CD4-positive, alpha-beta T cell treated with Interleukin-2 at 100 ng/mL for 4 hours (primary cell): ENCODE measurements around the gene BATF3.
"Not testable (repeated sequence)": the region's sequence is repeated elsewhere in the genome, so short reads cannot be mapped to it uniquely, and the experiment has no call there.

Source experiments
- DNase-seq: peaks from one replicate; pipeline ENCODE4 v3.0.0-alpha.2; 2020; ENCODE audit warnings: low spot score

The BATF3 gene, protein sequence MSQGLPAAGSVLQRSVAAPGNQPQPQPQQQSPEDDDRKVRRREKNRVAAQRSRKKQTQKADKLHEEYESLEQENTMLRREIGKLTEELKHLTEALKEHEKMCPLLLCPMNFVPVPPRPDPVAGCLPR

DNA sequence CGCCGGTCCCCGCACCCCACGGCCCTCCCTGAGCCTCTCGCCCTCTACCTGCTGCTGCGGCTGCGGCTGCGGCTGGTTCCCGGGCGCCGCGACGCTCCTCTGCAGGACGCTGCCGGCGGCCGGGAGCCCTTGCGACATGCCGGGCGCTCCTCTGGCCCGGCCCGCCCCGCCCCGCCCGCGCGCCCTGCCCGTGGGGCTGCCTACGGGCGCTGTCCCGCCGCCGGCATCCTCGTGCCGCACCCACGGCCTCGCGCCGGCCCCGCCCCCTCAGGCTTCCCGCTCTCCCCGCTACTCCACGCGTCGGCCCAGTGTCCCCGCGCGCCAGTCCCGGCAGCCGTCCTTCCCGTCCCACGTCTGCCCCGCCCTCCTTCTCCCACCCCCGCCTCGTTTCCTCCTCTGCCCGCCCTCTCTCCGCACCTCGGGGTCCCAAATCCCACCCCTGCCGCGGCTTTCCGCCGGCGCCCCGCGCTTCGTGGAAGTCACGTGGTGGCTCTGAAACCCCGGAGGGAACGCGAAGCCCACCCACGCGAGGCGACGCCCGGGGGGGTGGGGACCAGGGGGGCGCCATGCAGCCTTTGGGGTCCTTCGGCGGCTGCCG, at the start of gene BATF3:
TSS of gene BATF3 (minus strand) at position 216 of the 598 bp plus-strand sequence. CDS start at position 138, 78 bp downstream.
- no peak for DNase-seq

DNA sequence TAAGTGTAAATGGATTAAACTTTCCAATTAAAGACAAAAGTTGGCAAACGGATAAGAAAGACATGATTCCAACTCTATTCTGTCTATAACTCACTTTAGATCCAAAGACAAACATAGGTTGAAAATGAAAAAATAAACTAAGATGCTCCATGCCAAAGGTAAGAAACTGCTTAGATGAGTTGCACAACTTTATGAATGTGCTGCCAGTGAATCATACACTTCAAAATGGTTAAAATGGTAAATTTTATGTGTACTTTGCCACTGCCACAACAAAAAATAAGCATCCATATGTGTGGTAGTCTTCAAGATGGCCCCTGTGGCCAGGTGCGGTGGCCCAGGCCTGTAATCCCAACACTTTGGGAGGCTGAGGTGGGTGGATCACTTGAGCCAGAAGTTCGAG, 46.9 kb upstream of the BATF3 start:
- DNase-seq: no peak

GRCh38 chr1:212745303-212745702, 45.7 kb upstream of the BATF3 start:
- no peak for DNase-seq

- DNase-seq: no peak
Observed at GRCh38 chr1:212743901-212744475, 44.3 kb upstream of the BATF3 start.

DNA sequence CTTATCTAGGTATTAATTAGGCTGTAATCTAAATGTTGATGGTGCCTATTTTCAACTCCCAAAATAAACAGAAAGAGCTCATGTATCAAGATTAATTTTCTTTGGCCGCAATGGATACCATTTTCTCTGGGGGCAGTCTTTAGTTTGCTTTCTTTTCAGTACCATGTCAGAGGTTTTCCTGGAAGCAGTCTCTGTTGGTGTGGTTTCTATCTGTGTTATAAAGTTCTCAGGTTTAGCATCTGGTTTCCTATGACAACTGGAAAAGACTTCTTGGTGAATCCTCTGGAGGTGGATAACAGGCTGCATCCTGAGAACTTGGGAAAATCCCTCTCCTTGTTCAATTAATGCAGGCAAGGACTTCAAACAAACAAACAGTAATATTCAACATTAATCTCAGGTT, 38.7 kb upstream of the BATF3 start:
- DNase-seq: no peak

- no peak for DNase-seq
Observed at GRCh38 chr1:212737559-212737958, 37.9 kb upstream of the BATF3 start.

DNA sequence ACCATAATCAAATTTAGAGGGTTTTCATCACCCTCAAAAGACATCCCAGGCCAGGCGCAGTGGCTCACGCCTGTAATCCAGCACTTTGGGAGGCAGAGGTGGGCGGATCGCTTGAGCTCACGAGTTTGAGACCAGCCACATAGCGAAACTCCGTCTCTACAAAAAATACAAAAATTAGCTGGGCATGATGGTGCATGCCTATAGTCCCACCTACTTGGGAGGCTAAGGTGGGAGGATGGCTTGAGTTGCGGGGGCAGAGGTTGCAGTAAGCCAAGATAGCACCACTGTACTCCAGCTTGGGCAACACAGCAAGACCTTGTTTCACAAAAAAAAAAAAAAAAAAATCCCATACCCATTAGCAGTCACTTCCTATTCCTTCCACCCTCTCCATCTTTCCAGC, 33.5 kb upstream of the BATF3 start:
- DNase-seq: no peak

GRCh38 chr1:212731630-212732029, 32.0 kb upstream of the BATF3 start:
- DNase-seq: no peak

- DNase-seq: no peak
Observed at GRCh38 chr1:212728606-212729005, 29.0 kb upstream of the BATF3 start.

- DNase-seq: peak; percentile 29
Observed at GRCh38 chr1:212727386-212728181, 27.9 kb upstream of the BATF3 start.

- not testable (repeated sequence) for DNase-seq
Observed at GRCh38 chr1:212724679-212725078, 25.0 kb upstream of the BATF3 start.

GRCh38 chr1:212722270-212722957, 22.8 kb upstream of the BATF3 start:
- peak; percentile 12 for DNase-seq

- peak; percentile 58 for DNase-seq
Observed at GRCh38 chr1:212721388-212722247, 22.0 kb upstream of the BATF3 start.

DNA sequence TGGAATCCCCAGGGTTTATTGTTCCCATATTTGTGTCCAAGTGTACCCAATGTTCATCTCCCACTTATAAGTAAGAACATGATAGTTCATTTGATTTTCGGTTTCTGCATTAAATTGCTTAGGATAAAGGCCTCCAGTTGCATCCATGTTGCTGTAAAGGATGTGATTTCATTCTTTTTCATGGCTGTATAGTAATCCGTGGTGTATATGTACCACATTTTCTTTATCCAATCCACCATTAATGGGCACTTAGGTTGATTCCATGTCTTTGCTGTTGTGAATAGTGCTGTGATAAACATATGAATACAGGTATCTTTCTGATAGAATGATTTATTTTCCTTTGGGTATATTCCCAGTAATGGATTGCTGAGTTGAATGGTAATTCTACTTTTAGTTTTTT, 20.0 kb upstream of the BATF3 start:
- no peak for DNase-seq

GRCh38 chr1:212718499-212718898, 18.9 kb upstream of the BATF3 start:
- DNase-seq: no peak

DNA sequence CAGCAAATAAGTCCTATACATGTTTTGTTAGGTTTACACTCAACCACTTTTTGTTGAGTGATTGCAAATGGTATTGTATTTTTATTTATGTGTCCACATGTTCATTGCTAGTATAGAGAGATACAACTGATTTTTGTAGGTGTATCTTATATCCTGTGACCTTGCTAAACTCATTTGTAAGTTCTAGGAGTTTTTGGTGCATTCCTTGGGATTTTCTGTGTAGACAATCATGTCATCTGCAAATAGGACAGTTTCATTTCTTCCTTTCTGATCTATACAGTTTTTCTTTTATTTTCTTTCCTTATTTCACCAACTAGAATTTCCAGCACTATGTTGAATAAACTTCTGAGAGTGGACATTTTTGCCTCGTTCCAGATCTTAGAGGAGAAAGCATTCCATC, 16.5 kb upstream of the BATF3 start:
- no peak for DNase-seq

GRCh38 chr1:212713465-212714136, 14.0 kb upstream of the BATF3 start:
- DNase-seq: no peak

GRCh38 chr1:212712451-212713303, 13.0 kb upstream of the BATF3 start:
- no peak for DNase-seq

DNA sequence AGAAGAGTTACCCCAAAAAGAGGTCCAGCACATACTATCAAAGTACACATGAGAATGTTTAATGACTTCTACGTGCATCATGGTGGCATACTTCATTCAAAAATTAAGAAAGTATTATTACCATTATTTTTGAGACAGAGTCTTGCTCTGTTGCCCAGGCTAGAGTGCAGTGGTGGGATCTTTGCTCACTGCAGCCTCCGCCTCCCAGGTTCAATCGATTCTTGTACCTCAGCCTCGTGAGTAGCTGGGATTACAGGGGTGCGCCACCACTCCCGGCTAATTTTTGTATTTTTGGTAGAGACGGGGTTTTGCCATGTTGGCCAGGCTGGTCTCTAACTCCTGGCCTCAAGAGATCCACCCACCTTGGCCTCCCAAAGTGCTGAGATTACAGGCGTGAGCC, 12.3 kb upstream of the BATF3 start:
- DNase-seq: not testable (repeated sequence)

DNA sequence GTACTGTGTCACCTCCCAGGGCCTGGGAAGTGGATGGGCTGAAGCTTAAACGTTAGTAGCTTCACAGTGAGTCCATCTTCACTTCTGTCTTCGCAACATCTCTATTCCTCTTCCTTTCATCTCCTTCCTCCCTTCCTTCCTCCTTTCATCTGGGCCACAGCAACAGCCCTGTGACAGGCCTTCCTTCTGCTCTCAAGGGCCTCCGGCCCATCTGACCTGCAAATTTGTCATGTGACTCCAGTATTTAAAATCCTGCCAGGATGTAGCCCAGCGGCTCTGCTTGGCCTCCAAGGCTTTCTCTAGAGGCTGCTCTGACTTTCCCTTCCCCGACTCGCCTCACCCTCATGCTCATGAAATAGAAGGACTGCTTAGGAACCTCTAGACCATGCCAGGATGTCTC, 10.9 kb upstream of the BATF3 start:
- no peak for DNase-seq
